GM19452 (cell line): ENCODE measurements around the gene JADE2.
"Not testable (repeated sequence)": the region's sequence is repeated elsewhere in the genome, so short reads cannot be mapped to it uniquely, and the experiment has no call there.

Experiments
- ATAC-seq: cut with Tn5 transposase; IDR thresholded peaks from one replicate; pipeline ENCODE4 v1.9.1; 2021; ENCODE audit not compliant: unreplicated experiment

The JADE2 gene

DNA sequence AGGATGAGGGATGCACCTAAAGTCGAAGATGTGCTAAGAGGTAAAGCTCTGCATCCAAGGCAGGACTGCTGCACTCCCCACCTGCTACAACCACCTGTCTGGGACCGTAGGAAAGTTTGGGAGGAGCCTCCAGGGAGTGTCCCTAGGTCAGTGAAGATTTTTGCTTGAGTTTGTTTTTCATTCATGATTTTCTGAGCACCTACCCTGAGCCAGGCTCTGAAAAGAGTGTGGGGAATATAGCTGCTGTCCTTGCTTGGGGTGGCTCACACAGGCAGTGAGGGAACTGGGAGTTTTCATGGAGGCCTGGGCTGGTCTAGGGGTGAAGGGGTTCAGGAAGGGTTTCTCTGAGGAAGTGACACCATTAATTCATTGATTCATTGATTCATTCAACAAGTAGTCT, 58.3 kb downstream of the JADE2 start:
- ATAC-seq, result no peak

GRCh38 chr5:134584662-134585061, 59.2 kb downstream of the JADE2 start:
- no peak for ATAC-seq

DNA sequence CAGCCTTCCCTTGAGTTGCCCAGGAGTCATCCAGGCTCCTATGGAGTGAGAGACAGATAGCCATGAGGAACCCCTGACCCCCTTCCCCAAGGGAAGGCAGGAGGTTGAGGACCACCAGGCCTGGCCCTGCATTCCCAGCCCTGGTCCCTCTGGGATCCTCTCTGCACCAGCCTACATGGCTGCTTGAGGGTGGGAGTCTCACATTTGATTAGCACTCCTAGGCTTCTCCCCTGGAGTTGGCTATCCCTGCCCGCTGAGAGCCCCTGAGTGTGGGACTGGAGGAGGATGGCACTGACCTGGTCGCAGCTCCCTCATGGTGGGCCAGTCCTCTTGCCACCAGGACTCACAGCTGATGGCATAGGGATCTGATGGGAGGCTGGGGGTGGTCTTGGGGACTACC, 60.5 kb downstream of the JADE2 start:
- no peak for ATAC-seq

- ATAC-seq, result peak; percentile 77
These were observed 61.5 kb downstream of the JADE2 start for GRCh38 chr5:134586866-134587524.

DNA sequence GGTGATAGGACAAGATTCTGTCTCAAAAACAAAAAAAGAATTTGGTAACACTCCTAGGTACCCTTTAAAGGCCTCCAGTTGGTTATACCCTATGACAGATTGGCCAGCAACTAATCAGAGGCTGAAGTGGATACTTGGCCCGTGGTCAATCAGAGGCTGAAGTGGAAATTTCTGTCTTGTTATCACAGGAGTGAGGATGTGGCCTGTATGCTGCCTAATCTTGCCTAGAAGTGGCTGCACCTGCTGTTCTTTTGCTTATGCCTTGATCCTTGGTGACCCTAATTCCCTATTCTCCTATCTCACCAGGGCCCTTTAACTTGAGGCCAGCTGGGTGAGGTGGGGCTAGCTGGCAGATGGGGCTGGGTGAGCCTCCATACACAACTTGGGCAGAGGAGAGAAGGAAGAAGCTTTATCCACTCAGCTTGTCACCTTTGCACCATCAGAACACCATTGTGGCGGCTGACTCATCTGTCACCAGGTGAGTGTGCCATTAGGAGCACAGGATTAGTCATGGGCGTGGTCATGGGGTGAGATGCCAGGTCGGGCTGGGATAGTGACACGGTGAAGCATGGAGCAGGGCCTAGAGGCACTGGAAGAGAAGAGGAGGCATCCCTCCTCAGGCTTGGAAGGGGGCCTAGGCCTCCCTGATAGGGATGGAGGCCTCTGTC, 65.7 kb downstream of the JADE2 start:
- ATAC-seq, result no peak

DNA sequence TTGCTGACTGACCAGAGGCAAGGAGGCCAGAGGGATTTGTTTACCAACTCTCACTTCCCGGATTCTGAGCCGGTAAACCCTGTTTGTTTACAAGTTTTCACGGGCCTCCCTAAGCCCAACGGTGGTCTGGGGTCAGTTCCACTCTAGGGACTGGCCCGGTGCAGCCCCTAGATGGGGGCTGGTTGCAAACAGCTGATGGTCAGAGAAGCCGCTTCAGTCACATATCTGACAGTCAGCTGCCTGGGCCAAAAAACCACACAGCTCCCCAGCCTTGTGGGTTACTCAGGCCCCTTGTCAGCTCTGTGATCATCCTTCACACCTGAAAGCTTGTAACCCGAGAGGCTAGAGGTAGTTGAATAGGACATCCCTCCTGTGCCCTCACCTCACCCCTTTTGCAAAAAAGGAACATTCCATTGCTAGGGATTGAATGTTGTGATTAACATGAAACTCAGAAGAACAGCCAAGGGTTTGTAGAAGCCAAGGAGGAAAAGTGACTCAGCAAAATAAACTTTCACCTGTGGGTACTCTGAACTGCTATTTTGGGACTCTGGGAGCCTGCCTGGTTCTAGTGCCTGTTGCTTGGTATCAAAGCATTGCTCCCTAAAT, 66.8 kb downstream of the JADE2 start:
- ATAC-seq, result no peak

DNA sequence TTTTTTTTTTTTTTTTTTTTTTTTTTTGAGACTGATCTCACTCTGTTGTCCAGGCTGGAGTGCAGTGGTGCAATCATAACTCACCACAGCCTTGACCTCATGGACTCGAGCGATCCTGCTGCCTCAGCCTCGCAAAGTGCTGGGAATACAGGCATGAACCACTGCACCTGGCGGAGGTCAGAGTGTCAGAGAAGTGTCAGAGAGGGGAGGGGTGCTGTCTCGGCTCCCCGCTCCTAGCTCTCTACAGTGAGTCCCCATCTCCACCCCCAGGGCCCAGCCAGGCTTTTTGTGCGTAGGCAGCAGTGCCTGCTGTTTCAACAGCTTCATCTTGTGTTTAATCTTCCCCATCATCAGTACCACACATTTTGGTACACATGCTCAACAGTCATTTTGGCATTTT, 68.9 kb downstream of the JADE2 start:
- ATAC-seq, result no peak

DNA sequence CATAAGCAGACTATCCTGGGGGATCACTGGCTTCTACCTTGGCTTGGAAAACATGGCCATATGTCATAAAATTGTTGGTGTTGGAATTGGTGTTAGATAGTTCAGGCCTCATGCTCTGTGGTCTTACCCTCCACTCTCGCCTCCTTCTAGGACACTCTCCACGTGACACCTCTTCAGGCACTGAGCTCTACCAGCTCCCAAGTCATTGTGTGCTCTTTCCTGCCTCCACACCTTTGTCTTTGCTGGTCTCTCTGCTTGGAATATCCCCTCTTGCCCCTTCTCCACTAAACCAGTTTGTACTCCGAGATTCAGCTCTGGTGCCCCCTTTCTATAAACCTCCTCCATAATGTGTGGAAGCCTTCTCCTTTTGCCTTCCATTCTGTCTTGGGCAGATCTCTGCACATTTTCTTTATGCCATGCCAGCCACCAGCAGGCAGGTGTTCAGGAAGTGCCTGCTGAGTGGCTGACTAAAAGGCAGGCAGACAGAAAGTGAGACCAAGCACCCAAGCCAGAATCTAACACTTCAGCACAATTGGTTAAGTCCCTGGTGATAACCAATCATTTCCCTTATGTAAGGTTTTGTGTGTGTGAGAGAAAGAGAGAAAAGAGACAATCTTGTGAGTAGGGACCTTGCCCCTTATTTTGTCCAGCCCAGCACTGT, 69.5 kb downstream of the JADE2 start:
- peak; percentile 62 for ATAC-seq

GRCh38 chr5:134595458-134595838, 70.0 kb downstream of the JADE2 start:
- no peak for ATAC-seq

DNA sequence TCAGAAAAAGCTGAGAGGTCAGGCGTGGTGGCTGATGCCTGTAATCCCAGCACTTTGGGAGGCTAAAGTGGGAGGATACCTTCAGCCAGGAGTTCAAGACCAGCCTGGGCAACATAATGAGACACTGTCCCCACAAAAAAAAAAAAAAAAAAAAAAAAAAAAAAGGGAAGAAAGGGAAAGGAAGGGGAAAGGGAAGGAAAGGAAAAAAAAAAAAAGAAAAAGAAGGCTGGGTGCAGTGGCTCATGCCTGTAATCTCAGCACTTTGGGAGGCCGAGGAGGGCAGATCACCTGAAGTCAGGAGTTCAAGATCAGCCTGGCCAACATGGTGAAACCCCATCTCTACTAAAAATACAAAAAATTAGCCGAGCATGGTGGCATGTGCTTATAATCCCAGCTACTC, 74.3 kb downstream of the JADE2 start:
- ATAC-seq, result not testable (repeated sequence)

DNA sequence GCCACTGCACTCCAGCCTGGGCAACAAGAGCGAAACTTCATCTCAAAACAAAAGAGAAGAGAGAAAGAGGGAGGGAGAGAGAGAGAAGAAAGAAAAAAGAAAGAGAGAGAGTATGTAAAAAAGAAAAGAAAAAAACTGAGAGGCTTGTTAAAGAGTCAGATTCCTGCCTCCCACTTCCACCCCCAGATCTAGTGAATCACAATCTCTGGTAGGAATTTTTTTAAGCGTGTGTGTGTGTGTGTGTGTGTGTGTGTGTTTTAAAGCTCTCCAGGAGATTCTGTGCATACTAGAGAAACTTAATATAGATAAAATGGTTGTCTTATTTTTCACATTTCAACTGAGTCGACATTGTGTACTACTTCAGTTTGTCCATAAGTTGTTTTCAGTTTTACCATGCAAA, 75.1 kb downstream of the JADE2 start:
- ATAC-seq, result no peak

GRCh38 chr5:134603059-134603458, 77.6 kb downstream of the JADE2 start:
- no peak for ATAC-seq

DNA sequence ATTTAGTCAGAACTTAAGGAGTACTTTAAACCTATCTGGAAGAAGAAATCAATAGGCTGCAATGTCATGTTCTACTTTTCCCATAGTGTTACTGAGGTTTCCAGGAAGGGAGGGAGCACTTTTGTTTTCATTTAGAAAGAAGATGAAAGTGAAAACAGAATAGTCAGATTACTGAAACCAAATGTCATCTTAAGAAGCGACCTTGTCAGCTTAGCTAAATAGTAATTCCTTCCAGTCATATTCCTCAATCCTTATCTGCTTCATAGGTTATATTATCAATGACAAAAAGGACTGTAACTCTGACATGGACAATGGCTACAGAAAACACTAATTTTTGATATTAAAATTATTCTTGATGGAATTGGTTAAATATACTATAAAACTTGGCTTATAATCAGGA, 79.4 kb downstream of the JADE2 start:
- ATAC-seq, result no peak

DNA sequence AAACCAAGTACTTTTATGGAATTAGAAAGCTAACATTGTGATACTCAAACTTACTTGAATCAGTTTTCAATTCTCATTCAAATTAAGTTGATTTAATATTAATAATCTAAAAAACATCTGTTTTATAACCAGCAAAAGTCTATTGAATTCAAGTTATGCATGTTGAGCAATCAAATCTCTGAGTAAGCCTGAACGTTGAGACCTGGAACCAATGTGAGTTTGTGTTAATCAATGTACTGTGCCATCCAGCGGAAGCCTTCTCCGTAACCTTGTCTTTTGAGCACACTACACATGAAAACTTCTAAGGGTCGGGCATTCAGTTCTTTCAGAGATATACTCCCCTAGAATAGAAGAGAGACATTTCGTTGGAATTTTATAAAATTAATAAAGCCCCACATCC, 81.3 kb downstream of the JADE2 start:
- ATAC-seq, result no peak

- no peak for ATAC-seq
These were observed 83.1 kb downstream of the JADE2 start for GRCh38 chr5:134608555-134608954.

- ATAC-seq, result peak; percentile 42
These were observed 83.9 kb downstream of the JADE2 start for GRCh38 chr5:134609232-134609851.

DNA sequence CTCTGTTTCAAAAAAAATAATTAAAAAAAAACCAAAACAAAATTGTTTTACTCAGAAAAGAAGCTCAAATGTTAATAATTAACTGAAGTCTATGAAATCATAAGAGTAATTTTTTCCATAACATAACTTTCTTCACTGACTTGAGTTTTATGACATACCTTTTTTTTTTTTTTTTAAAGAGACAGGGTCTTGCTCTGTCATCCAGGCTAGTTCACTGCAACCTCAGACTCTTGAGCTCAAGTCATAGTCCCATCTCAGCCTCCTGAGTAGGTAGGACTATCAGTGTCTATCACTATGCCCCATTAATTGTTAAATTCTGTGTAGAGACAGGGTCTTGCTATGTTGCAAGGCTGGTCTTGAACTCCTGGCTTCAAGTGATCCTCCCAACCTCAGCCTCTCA, 85.3 kb downstream of the JADE2 start:
- ATAC-seq, result no peak

GRCh38 chr5:134611515-134611914, 86.0 kb downstream of the JADE2 start:
- ATAC-seq, result no peak

DNA sequence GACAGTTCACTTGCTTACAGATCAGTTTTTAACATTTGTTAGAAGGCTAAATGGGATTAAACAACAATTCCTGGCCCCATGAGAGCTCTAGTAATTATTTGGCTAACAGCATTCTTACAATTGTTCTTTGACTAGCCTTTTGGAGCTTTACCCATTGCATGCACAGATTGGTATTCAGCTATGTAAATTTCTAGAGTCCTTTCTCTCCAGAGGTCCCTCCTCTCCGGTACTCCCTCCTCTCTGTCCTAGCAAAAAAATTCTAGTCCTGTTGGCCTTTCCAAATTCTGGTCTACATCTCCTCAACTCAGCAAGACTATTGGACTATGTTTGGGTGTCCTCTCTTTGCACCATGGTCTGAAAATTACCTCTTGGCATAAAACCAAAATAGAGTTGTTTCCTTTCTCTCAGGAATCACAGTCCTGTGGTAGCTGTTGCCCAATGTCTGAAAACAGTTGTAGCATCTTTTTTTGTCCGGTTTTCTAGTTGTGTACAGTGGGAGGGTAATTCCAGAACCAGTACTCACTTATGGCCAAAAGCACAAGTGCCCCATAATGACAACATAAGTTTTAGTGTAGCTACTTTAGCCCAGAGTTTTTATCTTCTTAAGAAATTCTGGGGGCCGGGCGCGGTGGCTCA, 89.1 kb downstream of the JADE2 start:
- no peak for ATAC-seq

DNA sequence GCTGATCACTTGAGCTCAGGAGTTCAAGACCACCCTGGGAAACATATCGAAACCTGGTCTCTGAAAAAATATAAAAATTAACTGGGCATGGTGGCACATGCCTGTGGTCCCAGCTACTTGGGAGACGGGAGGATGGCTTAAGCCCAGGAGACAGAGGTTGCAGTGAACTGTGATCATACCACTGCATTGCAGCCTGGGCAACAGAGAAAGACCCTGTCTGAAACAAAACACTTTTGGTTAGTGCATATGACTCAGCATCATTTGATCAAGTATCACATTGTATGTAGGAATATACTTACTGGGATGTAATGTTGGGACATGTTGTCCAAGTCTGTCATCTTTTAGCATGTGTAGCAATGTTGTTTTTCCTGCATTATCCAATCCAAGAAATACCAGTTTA, 95.2 kb downstream of the JADE2 start:
- no peak for ATAC-seq

- ATAC-seq, result no peak
These were observed 100.1 kb downstream of the JADE2 start for GRCh38 chr5:134625559-134625958.
